ENCODE results near the gene NFILZ.

DNA sequence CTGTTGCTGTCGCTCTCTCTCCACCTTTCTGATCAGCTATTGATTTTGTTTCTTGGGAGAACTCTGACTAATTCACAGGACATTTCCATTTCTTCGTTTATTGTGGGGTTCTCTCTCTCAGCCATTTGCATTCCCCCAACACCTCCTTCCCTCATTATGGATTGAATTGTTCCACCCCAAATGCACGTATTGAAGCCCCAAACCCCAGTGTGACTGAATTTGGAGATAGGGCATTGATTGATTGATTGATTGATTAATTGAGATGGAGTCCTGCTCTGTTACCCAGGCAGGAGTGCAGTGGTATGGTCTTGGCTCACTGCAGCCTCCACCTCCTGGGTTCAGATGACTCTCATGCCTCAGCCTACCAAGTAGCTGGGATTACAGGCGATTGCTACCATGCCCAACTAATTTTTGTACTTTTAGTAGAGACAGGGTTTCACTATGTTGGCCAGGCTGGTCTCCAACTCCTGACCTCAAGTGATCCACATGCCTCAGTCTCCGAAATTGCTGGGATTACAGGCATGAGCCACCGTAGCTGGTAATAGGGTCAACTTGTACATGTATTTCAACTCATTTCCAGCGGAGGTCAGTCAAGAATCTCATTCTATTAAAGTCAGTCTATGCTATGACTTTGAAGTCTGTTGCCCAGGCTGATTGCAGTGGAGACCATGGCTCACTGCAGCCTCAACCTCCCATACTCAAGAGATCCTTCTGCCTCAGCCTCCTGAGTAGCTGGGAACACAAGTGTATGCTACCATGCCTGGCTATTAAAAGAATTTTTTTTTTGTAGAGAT, 13.6 kb downstream of the NFILZ start:
- TF ChIP-seq EZH2phosphoT487 (IDR thresholded peaks at IDR 0.05; ENCODE audit: borderline replicate concordance, low read length): no peak
- TF ChIP-seq, protein P1, sequence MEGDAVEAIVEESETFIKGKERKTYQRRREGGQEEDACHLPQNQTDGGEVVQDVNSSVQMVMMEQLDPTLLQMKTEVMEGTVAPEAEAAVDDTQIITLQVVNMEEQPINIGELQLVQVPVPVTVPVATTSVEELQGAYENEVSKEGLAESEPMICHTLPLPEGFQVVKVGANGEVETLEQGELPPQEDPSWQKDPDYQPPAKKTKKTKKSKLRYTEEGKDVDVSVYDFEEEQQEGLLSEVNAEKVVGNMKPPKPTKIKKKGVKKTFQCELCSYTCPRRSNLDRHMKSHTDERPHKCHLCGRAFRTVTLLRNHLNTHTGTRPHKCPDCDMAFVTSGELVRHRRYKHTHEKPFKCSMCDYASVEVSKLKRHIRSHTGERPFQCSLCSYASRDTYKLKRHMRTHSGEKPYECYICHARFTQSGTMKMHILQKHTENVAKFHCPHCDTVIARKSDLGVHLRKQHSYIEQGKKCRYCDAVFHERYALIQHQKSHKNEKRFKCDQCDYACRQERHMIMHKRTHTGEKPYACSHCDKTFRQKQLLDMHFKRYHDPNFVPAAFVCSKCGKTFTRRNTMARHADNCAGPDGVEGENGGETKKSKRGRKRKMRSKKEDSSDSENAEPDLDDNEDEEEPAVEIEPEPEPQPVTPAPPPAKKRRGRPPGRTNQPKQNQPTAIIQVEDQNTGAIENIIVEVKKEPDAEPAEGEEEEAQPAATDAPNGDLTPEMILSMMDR (conservative IDR thresholded peaks at IDR 0.05; ENCODE audit: low read depth, low read length): no peak
- TF ChIP-seq EZH2 (IDR thresholded peaks at IDR 0.05; ENCODE audit: low read length, unreplicated experiment): no peak

All from PC-3 (cell line).